ENCODE measurements around the gene COG6. TPM values are rescaled to one million over a fixed set of nuclear protein-coding genes. Genes with fewer than 3 reads are reported as not detected.

Gene COG6
- total RNA-seq, 4 donors from 2014 or later, result 17.6 to 109 (median 27.6) TPM

GRCh38 chr13:39641645-39642044 is 13.8 kb upstream of the COG6 start:
- Histone ChIP-seq H3K9me3 (no peaks in the 10 kb centered on the region), H3K36me3 (no peaks in the 10 kb centered on the region), H3K4me3 (no peak overlapping the region), H3K27ac (no peak overlapping the region), H3K27me3 (no peaks in the 10 kb centered on the region), H3K4me1 (no peaks in the 10 kb centered on the region)
- DNase-seq, result no peak
- in situ Hi-C loops (cut with MboI; ENCODE audit: low pct_ligation_motif_present in 1 of 4, low pct_unique_long_range_greater_than_20kb in 1 of 4, low sequenced_read_pairs in 3 of 4) (no loop called here), intact Hi-C loops (cut with DNase I; ENCODE audit: low total_unique reads) (no loop called here)
- TF ChIP-seq POLR2A (IDR thresholded peaks at IDR 0.05), result no peak
- TF ChIP-seq POLR2AphosphoS5 (IDR thresholded peaks at IDR 0.05), result no peak
- no peak for TF ChIP-seq EP300 (IDR thresholded peaks at IDR 0.05; ENCODE audit: low read depth)
- TF ChIP-seq CTCF (IDR thresholded peaks at IDR 0.05), result no peak
- WGBS, 2 donors (ENCODE audit: low coverage in 1 of 2), result 85 to 86% methylated on average over 1 of the region's 1 CpG

GRCh38 chr13:39646122-39646521 is 9.3 kb upstream of the COG6 start:
- Histone ChIP-seq H3K27ac (no peak overlapping the region), H3K4me3 (no peak overlapping the region), H3K27me3 (no peaks in the 10 kb centered on the region), H3K36me3 (no peaks in the 10 kb centered on the region), H3K9me3 (no peaks in the 10 kb centered on the region), H3K4me1 (no peaks in the 10 kb centered on the region)
- in situ Hi-C loops (cut with MboI; ENCODE audit: low pct_ligation_motif_present in 1 of 4, low pct_unique_long_range_greater_than_20kb in 1 of 4, low sequenced_read_pairs in 3 of 4), result no loop called here
- TF ChIP-seq CTCF (IDR thresholded peaks at IDR 0.05), result no peak
- no peak for DNase-seq
- intact Hi-C loops (cut with DNase I; ENCODE audit: low total_unique reads), result no loop called here
- WGBS, 2 donors (ENCODE audit: low coverage in 1 of 2), result 79 to 87% methylated on average over 4 of the region's 4 CpGs

- H3K4me1 ChIP-seq, result peaks cover 0 to 19% (median 8%) of the 10 kb centered on the region in 4 donors
- H3K27ac ChIP-seq, result peak overlapping the region; percentile 70 to 80 (median 77)
- in situ Hi-C loops (cut with MboI; ENCODE audit: low pct_ligation_motif_present in 1 of 4, low pct_unique_long_range_greater_than_20kb in 1 of 4, low sequenced_read_pairs in 3 of 4), result no loop called here
- 0% methylated on average over 2 of the region's 2 CpGs for WGBS, 2 donors (ENCODE audit: low coverage in 1 of 2)
- no peaks in the 10 kb centered on the region for H3K27me3 ChIP-seq
- peaks cover 0 to 4% (median 0%) of the 10 kb centered on the region in 4 donors for H3K36me3 ChIP-seq
- peak overlapping the region; percentile 59 to 91 (median 75) for H3K4me3 ChIP-seq
- intact Hi-C loops (cut with DNase I; ENCODE audit: low total_unique reads), result no loop called here
- DNase-seq, result no peak
- TF ChIP-seq EP300 (IDR thresholded peaks at IDR 0.05; ENCODE audit: low read depth) (no peak), POLR2A (IDR thresholded peaks at IDR 0.05) (no peak), CTCF (IDR thresholded peaks at IDR 0.05) (no peak), POLR2AphosphoS5 (IDR thresholded peaks at IDR 0.05) (no peak)
- H3K9me3 ChIP-seq, result no peaks in the 10 kb centered on the region
These were observed 357 bp upstream of the COG6 start for GRCh38 chr13:39655041-39655568.

GRCh38 chr13:39656325-39656677 is 839 bp downstream of the COG6 start:
- Histone ChIP-seq H3K9me3 (no peaks in the 10 kb centered on the region), H3K4me1 (peaks cover 0 to 19% (median 8%) of the 10 kb centered on the region in 4 donors), H3K4me3 (peak overlapping the region; percentile 59 to 91 (median 75)), H3K27ac (peak overlapping the region; percentile 70 to 80 (median 77)), H3K27me3 (no peaks in the 10 kb centered on the region), H3K36me3 (peaks cover 0 to 16% (median 0%) of the 10 kb centered on the region in 4 donors)
- DNase-seq, result no peak
- WGBS, 2 donors (ENCODE audit: low coverage in 1 of 2), result 20 to 44% methylated on average over 2 to 7 of the region's 7 CpGs
- intact Hi-C loops (cut with DNase I; ENCODE audit: low total_unique reads) (no loop called here), in situ Hi-C loops (cut with MboI; ENCODE audit: low pct_ligation_motif_present in 1 of 4, low pct_unique_long_range_greater_than_20kb in 1 of 4, low sequenced_read_pairs in 3 of 4) (no loop called here)
- no peak for TF ChIP-seq CTCF (IDR thresholded peaks at IDR 0.05)
- TF ChIP-seq POLR2AphosphoS5 (IDR thresholded peaks at IDR 0.05), result no peak
